OCI-LY1 (cell line): ENCODE results near the gene FOSB.

ENCODE experiments used
- EZH2 ChIP-seq: fragments of 200-600 bp; sonication (generic), shearing (Covaris generic); IDR thresholded peaks from 2 replicates; pipeline ENCODE4 v1.8.0; 2017; ENCODE audit warnings: borderline replicate concordance, mixed run types, mild to moderate bottlenecking, antibody characterized with exemption, low read length, moderate library complexity, mixed read lengths
- TF ChIP-seq, protein P1 (sequence below): fragments of 200-600 bp; sonication (generic), shearing (Covaris generic); IDR thresholded peaks from 2 replicates; pipeline ENCODE4 v1.5.1; 2017; ENCODE audit warnings: mild to moderate bottlenecking, antibody characterized with exemption, low read length, moderate library complexity, mixed read lengths

DNA sequence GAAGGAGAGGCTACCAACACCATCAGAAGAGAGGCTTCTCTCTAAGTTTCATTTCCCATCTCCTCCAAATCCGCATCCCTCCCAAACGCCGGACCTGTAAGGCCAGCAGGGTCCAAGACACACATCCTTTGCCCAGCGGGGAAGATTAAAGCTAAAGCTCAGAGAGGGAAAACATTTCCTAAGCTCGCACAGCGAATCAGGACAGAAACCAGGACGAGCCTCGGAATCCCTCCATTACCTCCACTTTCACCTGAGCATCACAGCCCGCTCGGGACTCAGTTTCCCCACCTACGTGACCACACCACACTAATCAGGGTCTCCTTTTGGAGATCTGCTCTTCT lies 711 bp upstream of the FOSB start:
- TF ChIP-seq, protein P1, sequence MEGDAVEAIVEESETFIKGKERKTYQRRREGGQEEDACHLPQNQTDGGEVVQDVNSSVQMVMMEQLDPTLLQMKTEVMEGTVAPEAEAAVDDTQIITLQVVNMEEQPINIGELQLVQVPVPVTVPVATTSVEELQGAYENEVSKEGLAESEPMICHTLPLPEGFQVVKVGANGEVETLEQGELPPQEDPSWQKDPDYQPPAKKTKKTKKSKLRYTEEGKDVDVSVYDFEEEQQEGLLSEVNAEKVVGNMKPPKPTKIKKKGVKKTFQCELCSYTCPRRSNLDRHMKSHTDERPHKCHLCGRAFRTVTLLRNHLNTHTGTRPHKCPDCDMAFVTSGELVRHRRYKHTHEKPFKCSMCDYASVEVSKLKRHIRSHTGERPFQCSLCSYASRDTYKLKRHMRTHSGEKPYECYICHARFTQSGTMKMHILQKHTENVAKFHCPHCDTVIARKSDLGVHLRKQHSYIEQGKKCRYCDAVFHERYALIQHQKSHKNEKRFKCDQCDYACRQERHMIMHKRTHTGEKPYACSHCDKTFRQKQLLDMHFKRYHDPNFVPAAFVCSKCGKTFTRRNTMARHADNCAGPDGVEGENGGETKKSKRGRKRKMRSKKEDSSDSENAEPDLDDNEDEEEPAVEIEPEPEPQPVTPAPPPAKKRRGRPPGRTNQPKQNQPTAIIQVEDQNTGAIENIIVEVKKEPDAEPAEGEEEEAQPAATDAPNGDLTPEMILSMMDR: no peak
- no peak for TF ChIP-seq EZH2
